Fibroblast of lung (primary cell): Measurements from ENCODE around the gene CAPN12. TPM values are rescaled to one million over a fixed set of nuclear protein-coding genes. Genes with fewer than 3 reads are reported as not detected.

Source experiments
- DNase-seq, 2 donors: peaks; one replicate each; pipeline versions ENCODE4 v3.0.0 to v3.0.0-alpha.2; 2010; ENCODE audit warnings: low read depth in 2 of 2
- H2AFZ ChIP-seq: 2 replicates; pipeline ENCODE4 v1.5.1; 2012; ENCODE audit warnings: low read length, control low read depth, inconsistent platforms
- H3K27ac ChIP-seq: 2 replicates; pipeline ENCODE4 v1.5.1; 2011; ENCODE audit warnings: low read length, control low read depth; ENCODE audit not compliant: insufficient read depth
- H3K27me3 ChIP-seq: 2 replicates; pipeline ENCODE4 v1.5.1; 2011; ENCODE audit warnings: mild to moderate bottlenecking, low read length; ENCODE audit not compliant: control insufficient read depth, insufficient read depth
- H3K36me3 ChIP-seq: 2 replicates; pipeline ENCODE4 v1.5.1; 2011; ENCODE audit warnings: low read length; ENCODE audit not compliant: control insufficient read depth, insufficient read depth
- H3K4me1 ChIP-seq: 2 replicates; pipeline ENCODE4 v1.5.1; 2011; ENCODE audit warnings: low read length; ENCODE audit not compliant: control insufficient read depth, insufficient read depth; ENCODE audit errors: extremely low read depth
- H3K4me2 ChIP-seq: 2 replicates; pipeline ENCODE4 v1.5.1; 2011; ENCODE audit warnings: low read length, control low read depth; ENCODE audit not compliant: insufficient read depth; ENCODE audit errors: extremely low read depth
- H3K4me3 ChIP-seq, 4 experiments: fragments of 200-600 bp in 1 of 4; sonication (generic) in 1 of 4; replicated peaks in 1 of 4; 2 replicates each; pipeline ENCODE4 v1.5.1; 2011 to 2016; ENCODE audit warnings: low read length in 4 of 4, low read depth in 3 of 4, mild to moderate bottlenecking in 3 of 4, control low read depth in 2 of 4, inconsistent platforms in 1 of 4, mixed read lengths in 1 of 4; ENCODE audit not compliant: insufficient read depth in 1 of 4; ENCODE audit errors: control extremely low read depth in 1 of 4
- H3K79me2 ChIP-seq: 2 replicates; pipeline ENCODE4 v1.5.1; 2012; ENCODE audit warnings: mild to moderate bottlenecking, low read length, inconsistent platforms; ENCODE audit not compliant: control insufficient read depth, insufficient read depth
- H3K9ac ChIP-seq: 2 replicates; pipeline ENCODE4 v1.5.1; 2011; ENCODE audit warnings: mild to moderate bottlenecking, low read length, control low read depth; ENCODE audit not compliant: insufficient read depth
- H3K9me3 ChIP-seq: 2 replicates; pipeline ENCODE4 v1.5.1; 2012; ENCODE audit warnings: low read depth, low read length; ENCODE audit not compliant: control insufficient read depth, insufficient read depth
- H4K20me1 ChIP-seq: 2 replicates; pipeline ENCODE4 v1.5.1; 2011; ENCODE audit warnings: low read length; ENCODE audit not compliant: control insufficient read depth, insufficient read depth; ENCODE audit errors: extremely low read depth
- CTCF ChIP-seq, 2 donors: IDR thresholded peaks in 1 of 2; conservative IDR thresholded peaks in 1 of 2; 1 replicate in 1 of 2; 2 replicates in 1 of 2; pipeline ENCODE4 v1.5.1; 2011 to 2012; ENCODE audit warnings: low read length in 2 of 2, control low read depth in 1 of 2, inconsistent platforms in 1 of 2, low read depth in 1 of 2, mild to moderate bottlenecking in 1 of 2
- EZH2 ChIP-seq: IDR thresholded peaks from 2 replicates; pipeline ENCODE4 v1.5.1; 2012; ENCODE audit warnings: low read length, control low read depth, mild to moderate bottlenecking; ENCODE audit errors: missing control alignments
- polyA plus RNA-seq, 2 donors: library from polyadenylated mRNA; depleted of rRNA in 1 of 2; stranded (reverse) in 1 of 2; unstranded in 1 of 2; fragments of >200 nt; gene quantifications; 2 replicates each; pipeline ENCODE4 v1.2.1, GENCODE V29; 2011 to 2012; ENCODE audit warnings: missing spikeins in 1 of 2
- total RNA-seq: library from RNA; depleted of rRNA; stranded (reverse); fragments of >200 nt; gene quantifications from 2 replicates; pipeline ENCODE4 v1.2.1, GENCODE V29; 2014

CAPN12 gene
- total and polyA plus RNA-seq, 2 donors (not counting 1 experiment from before 2014, with no cell fraction given) = 0.20 to 0.50 TPM

GRCh38 chr19:38734426-38735256 lies 9.6 kb downstream of the CAPN12 start:
- no peak overlapping the region for H3K4me3 ChIP-seq
- peaks cover 13% of the 10 kb centered on the region for H3K36me3 ChIP-seq
- H3K27me3 ChIP-seq = no peaks in the 10 kb centered on the region
- no peaks in the 10 kb centered on the region for H3K9me3 ChIP-seq
- no peak overlapping the region for H3K4me2 ChIP-seq
- peaks cover 4% of the 10 kb centered on the region for H3K4me1 ChIP-seq
- H3K9ac ChIP-seq = no peak overlapping the region
- no peak for TF ChIP-seq CTCF (conservative IDR thresholded peaks at IDR 0.05 in 1 of 2, IDR thresholded peaks at IDR 0.05 in 1 of 2; ENCODE audit: low read depth in 1 of 2, low read length in 2 of 2)
- TF ChIP-seq EZH2 = no peak
- H3K27ac ChIP-seq = peak overlapping the region; percentile 8
- no peaks in the 10 kb centered on the region for H4K20me1 ChIP-seq
- no peaks in the 10 kb centered on the region for H3K79me2 ChIP-seq
- no peak overlapping the region for H2AFZ ChIP-seq
- peak in 1 of 2 donors; percentile 30 for DNase-seq

- Histone ChIP-seq H3K4me2 (no peak overlapping the region), H3K4me3 (no peak overlapping the region), H3K79me2 (no peaks in the 10 kb centered on the region), H3K27ac (peak overlapping the region; percentile 8), H3K27me3 (no peaks in the 10 kb centered on the region), H3K36me3 (peaks cover 14% of the 10 kb centered on the region), H3K4me1 (peaks cover 4% of the 10 kb centered on the region), H2AFZ (no peak overlapping the region), H3K9me3 (no peaks in the 10 kb centered on the region), H3K9ac (no peak overlapping the region), H4K20me1 (no peaks in the 10 kb centered on the region)
- DNase-seq = no peak
- TF ChIP-seq CTCF (conservative IDR thresholded peaks at IDR 0.05 in 1 of 2, IDR thresholded peaks at IDR 0.05 in 1 of 2; ENCODE audit: low read depth in 1 of 2, low read length in 2 of 2) (no peak), EZH2 (no peak)
Measured at GRCh38 chr19:38734176-38734425, 10.2 kb downstream of the CAPN12 start.

- no peak overlapping the region for H3K4me2 ChIP-seq
- no peaks in the 10 kb centered on the region for H3K27me3 ChIP-seq
- no peaks in the 10 kb centered on the region for H3K9me3 ChIP-seq
- no peaks in the 10 kb centered on the region for H4K20me1 ChIP-seq
- no peak for TF ChIP-seq EZH2
- H3K4me1 ChIP-seq = peaks cover 4% of the 10 kb centered on the region
- no peak overlapping the region for H2AFZ ChIP-seq
- H3K36me3 ChIP-seq = peaks cover 17% of the 10 kb centered on the region
- no peak for DNase-seq
- no peaks in the 10 kb centered on the region for H3K79me2 ChIP-seq
- no peak overlapping the region for H3K4me3 ChIP-seq
- H3K9ac ChIP-seq = no peak overlapping the region
- H3K27ac ChIP-seq = no peak overlapping the region
Measured at GRCh38 chr19:38733493-38734175, 10.6 kb downstream of the CAPN12 start.
